ENCODE data around the gene THOP1.

DNA sequence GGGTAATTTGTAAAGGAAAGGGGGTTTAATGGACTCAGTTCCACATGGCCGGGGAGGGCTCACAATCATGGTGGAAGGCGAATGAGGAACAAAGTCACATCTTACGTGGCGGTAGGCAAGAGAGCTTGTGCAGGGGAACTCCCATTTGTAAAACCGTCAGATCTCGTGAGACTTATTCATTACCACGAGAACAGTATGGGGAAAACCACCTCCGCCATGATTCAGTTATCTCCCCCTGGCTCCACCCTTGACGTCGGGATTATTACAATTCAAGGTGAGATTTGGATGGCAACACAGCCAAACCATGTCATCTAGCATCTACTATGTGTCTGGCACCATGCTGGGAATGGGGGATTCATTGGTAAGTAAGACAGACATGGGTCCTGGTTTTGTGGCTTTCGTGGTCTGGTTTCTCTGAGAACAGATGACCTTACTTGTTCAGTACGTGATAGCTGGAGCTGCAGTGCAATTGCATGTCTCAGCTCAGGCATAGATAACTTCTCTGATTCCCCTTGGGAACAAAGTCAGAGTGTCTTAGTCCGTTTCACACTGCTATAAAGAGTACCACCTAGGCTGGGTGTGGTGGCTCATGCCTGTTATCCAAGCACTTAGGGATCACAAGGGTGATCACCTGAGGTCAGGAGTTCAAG, 42.7 kb downstream of the THOP1 start:
- TF ChIP-seq, protein P1, sequence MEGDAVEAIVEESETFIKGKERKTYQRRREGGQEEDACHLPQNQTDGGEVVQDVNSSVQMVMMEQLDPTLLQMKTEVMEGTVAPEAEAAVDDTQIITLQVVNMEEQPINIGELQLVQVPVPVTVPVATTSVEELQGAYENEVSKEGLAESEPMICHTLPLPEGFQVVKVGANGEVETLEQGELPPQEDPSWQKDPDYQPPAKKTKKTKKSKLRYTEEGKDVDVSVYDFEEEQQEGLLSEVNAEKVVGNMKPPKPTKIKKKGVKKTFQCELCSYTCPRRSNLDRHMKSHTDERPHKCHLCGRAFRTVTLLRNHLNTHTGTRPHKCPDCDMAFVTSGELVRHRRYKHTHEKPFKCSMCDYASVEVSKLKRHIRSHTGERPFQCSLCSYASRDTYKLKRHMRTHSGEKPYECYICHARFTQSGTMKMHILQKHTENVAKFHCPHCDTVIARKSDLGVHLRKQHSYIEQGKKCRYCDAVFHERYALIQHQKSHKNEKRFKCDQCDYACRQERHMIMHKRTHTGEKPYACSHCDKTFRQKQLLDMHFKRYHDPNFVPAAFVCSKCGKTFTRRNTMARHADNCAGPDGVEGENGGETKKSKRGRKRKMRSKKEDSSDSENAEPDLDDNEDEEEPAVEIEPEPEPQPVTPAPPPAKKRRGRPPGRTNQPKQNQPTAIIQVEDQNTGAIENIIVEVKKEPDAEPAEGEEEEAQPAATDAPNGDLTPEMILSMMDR (IDR thresholded peaks at IDR 0.05): no peak
- TF ChIP-seq POLR2A (IDR thresholded peaks at IDR 0.05): no peak

All from thyroid gland (tissue), 4 donors.